DND-41 (cell line): ENCODE results near the gene ATP2B3.

Experiments
- ATAC-seq: fragments of 200-7000 bp; cut with Tn5 transposase; 3 replicates; pipeline ENCODE4 v1.9.1; 2021; ENCODE audit warnings: low read depth; ENCODE audit not compliant: insufficient read depth
- DNase-seq: peaks from one replicate; pipeline ENCODE4 v3.0.0-alpha.2; 2020
- H2AFZ ChIP-seq: 2 replicates; pipeline ENCODE4 v1.6.0; 2012; ENCODE audit warnings: low read depth, low read length
- H3K27ac ChIP-seq: 2 replicates; pipeline ENCODE4 v1.5.1; 2012; ENCODE audit warnings: low read length, inconsistent platforms
- H3K27me3 ChIP-seq: fragments of 200-600 bp; sonication (generic); 2 replicates; pipeline ENCODE4 v1.6.0; 2012; ENCODE audit warnings: low read length, mild to moderate bottlenecking, inconsistent platforms; ENCODE audit not compliant: insufficient read depth, poor library complexity
- H3K36me3 ChIP-seq: 2 replicates; pipeline ENCODE4 v1.5.1; 2012; ENCODE audit warnings: low read length, inconsistent platforms; ENCODE audit not compliant: insufficient read depth
- H3K4me1 ChIP-seq: 2 replicates; pipeline ENCODE4 v1.5.1; 2012; ENCODE audit warnings: mild to moderate bottlenecking, low read length; ENCODE audit not compliant: insufficient read depth
- H3K4me2 ChIP-seq: 2 replicates; pipeline ENCODE4 v1.6.0; 2012; ENCODE audit warnings: mild to moderate bottlenecking, moderate library complexity, low read length, inconsistent platforms; ENCODE audit not compliant: insufficient read depth
- H3K4me3 ChIP-seq, 2 experiments: fragments of 200-600 bp in 1 of 2; shearing (Covaris generic) in 1 of 2; 2 replicates each; pipeline ENCODE4 v1.5.1; 2012 to 2016; ENCODE audit warnings: inconsistent platforms in 2 of 2, low read length in 2 of 2, mild to moderate bottlenecking in 2 of 2, low read depth in 1 of 2, moderate library complexity in 1 of 2
- H3K79me2 ChIP-seq: 2 replicates; pipeline ENCODE4 v1.6.0; 2012; ENCODE audit warnings: low read length, inconsistent platforms; ENCODE audit not compliant: insufficient read depth
- H3K9ac ChIP-seq: 2 replicates; pipeline ENCODE4 v1.6.0; 2012; ENCODE audit warnings: low read depth, mild to moderate bottlenecking, inconsistent platforms, low read length, moderate library complexity
- H3K9me3 ChIP-seq: 2 replicates; pipeline ENCODE4 v1.5.1; 2012; ENCODE audit warnings: low read length, moderate library complexity, mild to moderate bottlenecking, inconsistent platforms; ENCODE audit not compliant: insufficient read depth, severe bottlenecking
- H4K20me1 ChIP-seq: 2 replicates; pipeline ENCODE4 v1.6.0; 2012; ENCODE audit warnings: low read length; ENCODE audit not compliant: insufficient read depth
- CTCF ChIP-seq: IDR thresholded peaks from 2 replicates; pipeline ENCODE4 v1.5.1; 2012; ENCODE audit warnings: borderline replicate concordance, low read length, moderate library complexity, mild to moderate bottlenecking; ENCODE audit not compliant: poor library complexity, severe bottlenecking; ENCODE audit errors: extremely low read depth
- EZH2 ChIP-seq: IDR thresholded peaks from 3 replicates; pipeline ENCODE4 v1.6.1; 2012; ENCODE audit warnings: borderline replicate concordance, low read depth, mild to moderate bottlenecking, moderate library complexity, low read length, inconsistent platforms; ENCODE audit not compliant: severe bottlenecking

ATP2B3 gene

DNA sequence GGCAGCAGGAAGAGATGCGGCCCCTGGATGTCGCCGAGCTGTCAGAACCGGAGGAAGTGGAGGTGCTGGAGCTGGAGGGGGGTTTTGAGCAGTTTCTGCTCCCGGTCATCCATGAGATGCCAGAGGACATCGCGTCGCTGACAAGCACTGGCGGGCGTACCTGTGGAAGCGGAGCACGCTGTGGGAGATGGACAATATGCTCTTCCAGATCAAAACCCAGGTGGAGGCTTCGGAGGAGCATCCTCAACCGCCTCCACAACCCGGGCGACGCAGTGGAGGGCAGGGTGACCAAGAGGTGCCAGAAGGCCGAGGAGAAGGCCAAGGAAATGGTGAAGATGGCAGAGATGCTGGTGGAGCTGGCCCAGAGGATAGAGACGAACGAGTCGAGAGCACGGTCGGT is 89.1 kb downstream of the ATP2B3 start:
- no peaks in the 10 kb centered on the region for H4K20me1 ChIP-seq
- no peak overlapping the region for H3K4me3 ChIP-seq
- no peaks in the 10 kb centered on the region for H3K9me3 ChIP-seq
- H3K79me2 ChIP-seq = no peaks in the 10 kb centered on the region
- no peak for TF ChIP-seq EZH2
- no peak for TF ChIP-seq CTCF
- H3K4me2 ChIP-seq = no peak overlapping the region
- H3K9ac ChIP-seq = no peak overlapping the region
- no peaks in the 10 kb centered on the region for H3K27me3 ChIP-seq
- no peaks in the 10 kb centered on the region for H3K36me3 ChIP-seq
- no peaks in the 10 kb centered on the region for H3K4me1 ChIP-seq
- H3K27ac ChIP-seq = no peak overlapping the region
- H2AFZ ChIP-seq = no peak overlapping the region
- ATAC-seq (no peak), DNase-seq (no peak)

DNA sequence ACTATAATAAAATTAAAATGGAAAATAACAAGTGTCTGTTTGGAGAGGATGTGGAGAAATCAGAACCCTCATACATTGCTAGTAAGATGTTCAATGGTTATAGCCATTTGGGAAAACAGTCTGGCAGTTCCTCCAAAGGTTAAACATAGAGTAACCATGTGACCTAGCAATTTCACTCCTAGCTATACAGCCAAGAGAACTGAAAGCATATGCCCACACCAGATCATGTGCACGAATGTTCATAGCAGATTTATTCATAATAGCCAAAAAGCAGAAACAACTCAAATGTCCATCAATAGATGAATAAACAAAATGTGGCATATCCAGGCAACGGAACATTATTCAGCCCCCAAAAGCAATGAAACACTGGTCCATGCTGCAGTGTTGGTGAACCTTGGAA is 90.9 kb downstream of the ATP2B3 start:
- no peaks in the 10 kb centered on the region for H3K36me3 ChIP-seq
- DNase-seq (no peak), ATAC-seq (no peak)
- no peaks in the 10 kb centered on the region for H3K4me1 ChIP-seq
- no peaks in the 10 kb centered on the region for H3K79me2 ChIP-seq
- no peak overlapping the region for H2AFZ ChIP-seq
- TF ChIP-seq CTCF (no peak), EZH2 (no peak)
- H3K9ac ChIP-seq = no peak overlapping the region
- no peak overlapping the region for H3K4me2 ChIP-seq
- H3K27ac ChIP-seq = no peak overlapping the region
- H3K9me3 ChIP-seq = no peaks in the 10 kb centered on the region
- H3K27me3 ChIP-seq = no peaks in the 10 kb centered on the region
- H4K20me1 ChIP-seq = no peaks in the 10 kb centered on the region
- no peak overlapping the region for H3K4me3 ChIP-seq

- Histone ChIP-seq H3K4me1 (no peaks in the 10 kb centered on the region), H3K4me2 (no peak overlapping the region), H2AFZ (no peak overlapping the region), H3K27ac (no peak overlapping the region), H3K4me3 (no peak overlapping the region), H3K27me3 (no peaks in the 10 kb centered on the region), H3K36me3 (no peaks in the 10 kb centered on the region), H3K79me2 (no peaks in the 10 kb centered on the region), H3K9ac (no peak overlapping the region), H4K20me1 (no peaks in the 10 kb centered on the region), H3K9me3 (no peaks in the 10 kb centered on the region)
- ATAC-seq (no peak), DNase-seq (no peak)
- no peak for TF ChIP-seq CTCF
- TF ChIP-seq EZH2 = no peak
Observed at GRCh38 chrX:153608806-153609205, 91.4 kb downstream of the ATP2B3 start.
